HG03025 (cell line): ENCODE results near the gene MAP7D3.
"Not testable (repeated sequence)": the region's sequence is repeated elsewhere in the genome, so short reads cannot be mapped to it uniquely, and the experiment has no call there.

Source experiments
- ATAC-seq: cut with Tn5 transposase; IDR thresholded peaks from one replicate; pipeline ENCODE4 v1.9.1; 2021; ENCODE audit warnings: mild to moderate bottlenecking, moderate library complexity; ENCODE audit not compliant: unreplicated experiment, low FRiP score

Gene MAP7D3

GRCh38 chrX:136250191-136251040 is 784 bp downstream of the MAP7D3 start:
- peak; percentile 40 for ATAC-seq

GRCh38 chrX:136246201-136246600 is 5.0 kb downstream of the MAP7D3 start:
- ATAC-seq, result no peak

- ATAC-seq, result not testable (repeated sequence)
Measured at GRCh38 chrX:136237849-136238248, 13.4 kb downstream of the MAP7D3 start.

GRCh38 chrX:136237074-136237473 is 14.1 kb downstream of the MAP7D3 start:
- ATAC-seq, result no peak

GRCh38 chrX:136228839-136229207 is 22.4 kb downstream of the MAP7D3 start:
- no peak for ATAC-seq

- no peak for ATAC-seq
Measured at GRCh38 chrX:136227948-136228838, 23.0 kb downstream of the MAP7D3 start.

GRCh38 chrX:136227074-136227473 is 24.1 kb downstream of the MAP7D3 start:
- ATAC-seq, result no peak

- ATAC-seq, result no peak
Measured at GRCh38 chrX:136221851-136222513, 29.2 kb downstream of the MAP7D3 start.

- ATAC-seq, result no peak
Measured at GRCh38 chrX:136220951-136221350, 30.2 kb downstream of the MAP7D3 start.

- ATAC-seq, result no peak
Measured at GRCh38 chrX:136220540-136220939, 30.7 kb downstream of the MAP7D3 start.

- ATAC-seq, result no peak
Measured at GRCh38 chrX:136219893-136220292, 31.3 kb downstream of the MAP7D3 start.

- ATAC-seq, result no peak
Measured at GRCh38 chrX:136215559-136215958, 35.6 kb downstream of the MAP7D3 start.

GRCh38 chrX:136214551-136214950 is 36.6 kb downstream of the MAP7D3 start:
- no peak for ATAC-seq

GRCh38 chrX:136212557-136213111 is 38.6 kb downstream of the MAP7D3 start:
- ATAC-seq, result no peak

- ATAC-seq, result no peak
Measured at GRCh38 chrX:136211766-136212556, 39.2 kb downstream of the MAP7D3 start.

GRCh38 chrX:136210806-136211205 is 40.4 kb downstream of the MAP7D3 start:
- no peak for ATAC-seq

GRCh38 chrX:136210243-136210642 is 41.0 kb downstream of the MAP7D3 start:
- ATAC-seq, result no peak

GRCh38 chrX:136209751-136210150 is 41.4 kb downstream of the MAP7D3 start:
- ATAC-seq, result no peak

- ATAC-seq, result no peak
Measured at GRCh38 chrX:136209016-136209738, 42.0 kb downstream of the MAP7D3 start.
